Activated CD4-positive, alpha-beta T cell treated with anti-CD3 and anti-CD28 coated beads, Interleukin-10, Interleukin-2, amounts not matched to agents 100 ng/mL and 50 ng/mL, durations not matched to agents 16 hours and 8 hours (primary cell): ENCODE measurements around the gene GRHL1.

ENCODE experiments used
- DNase-seq: peaks from one replicate; pipeline ENCODE4 v3.0.0-alpha.2; 2020

The GRHL1 gene

DNA sequence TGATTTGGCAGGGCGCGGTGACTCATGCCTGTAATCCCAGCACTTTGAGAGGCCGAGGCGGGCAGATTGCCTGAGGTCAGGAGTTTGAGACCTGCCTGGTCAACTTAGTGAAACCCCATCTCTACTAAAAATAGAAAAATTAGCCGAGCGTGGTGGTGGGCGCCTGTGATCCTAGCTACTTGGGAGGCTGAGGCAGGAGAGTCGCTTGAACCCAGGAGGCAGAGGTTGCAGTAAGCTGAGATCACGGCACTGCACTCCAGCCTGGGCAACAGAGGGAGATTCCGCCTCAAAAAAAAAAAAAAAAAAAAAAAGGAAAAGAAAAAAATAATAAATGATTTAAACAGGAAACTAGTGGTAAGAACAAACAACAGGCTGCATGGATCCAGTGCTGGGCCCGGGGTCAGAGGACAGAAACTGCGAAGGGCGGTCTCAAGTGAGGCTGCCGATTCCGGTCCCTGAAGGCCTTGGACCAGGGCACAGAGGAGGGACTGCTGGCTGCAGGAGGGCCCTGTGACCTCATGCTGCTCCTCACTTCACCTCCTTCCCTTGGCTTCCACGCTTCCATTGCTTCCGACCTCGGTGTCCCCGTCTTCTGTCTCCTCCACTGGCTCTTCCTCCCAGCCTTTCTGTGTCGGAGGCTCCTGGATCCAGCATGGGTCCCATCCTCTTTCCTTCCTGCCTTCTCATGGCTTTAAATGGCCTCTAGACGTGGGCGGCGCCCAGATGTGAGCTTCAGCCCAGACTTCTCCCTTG is 2.1 kb upstream of the GRHL1 start:
- DNase-seq: no peak

DNA sequence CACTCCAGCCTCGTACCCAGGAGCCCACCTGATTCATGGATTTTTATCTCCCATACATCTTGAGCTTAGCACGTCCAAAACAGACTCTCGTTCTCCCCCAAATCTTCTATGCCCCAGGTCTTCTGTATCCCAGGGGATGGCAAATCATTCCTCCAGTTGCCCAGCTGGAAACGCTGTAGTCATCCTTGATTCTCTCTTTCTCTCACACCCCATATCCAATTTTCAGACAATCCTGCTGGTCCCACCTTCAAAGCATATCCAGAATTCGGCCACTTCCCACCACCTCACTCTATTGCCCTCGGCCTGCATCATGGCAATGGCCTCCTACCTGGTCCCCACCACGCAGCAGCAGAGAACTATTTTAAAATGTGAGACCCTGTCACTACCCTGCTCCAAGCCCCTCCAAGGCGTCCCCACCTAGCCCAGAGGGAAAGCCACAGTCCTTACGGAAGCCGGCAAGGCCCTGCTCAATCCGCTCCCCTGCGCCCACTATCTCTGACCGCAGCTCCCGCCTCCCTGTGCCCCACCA is 1.4 kb upstream of the GRHL1 start:
- no peak for DNase-seq

DNA sequence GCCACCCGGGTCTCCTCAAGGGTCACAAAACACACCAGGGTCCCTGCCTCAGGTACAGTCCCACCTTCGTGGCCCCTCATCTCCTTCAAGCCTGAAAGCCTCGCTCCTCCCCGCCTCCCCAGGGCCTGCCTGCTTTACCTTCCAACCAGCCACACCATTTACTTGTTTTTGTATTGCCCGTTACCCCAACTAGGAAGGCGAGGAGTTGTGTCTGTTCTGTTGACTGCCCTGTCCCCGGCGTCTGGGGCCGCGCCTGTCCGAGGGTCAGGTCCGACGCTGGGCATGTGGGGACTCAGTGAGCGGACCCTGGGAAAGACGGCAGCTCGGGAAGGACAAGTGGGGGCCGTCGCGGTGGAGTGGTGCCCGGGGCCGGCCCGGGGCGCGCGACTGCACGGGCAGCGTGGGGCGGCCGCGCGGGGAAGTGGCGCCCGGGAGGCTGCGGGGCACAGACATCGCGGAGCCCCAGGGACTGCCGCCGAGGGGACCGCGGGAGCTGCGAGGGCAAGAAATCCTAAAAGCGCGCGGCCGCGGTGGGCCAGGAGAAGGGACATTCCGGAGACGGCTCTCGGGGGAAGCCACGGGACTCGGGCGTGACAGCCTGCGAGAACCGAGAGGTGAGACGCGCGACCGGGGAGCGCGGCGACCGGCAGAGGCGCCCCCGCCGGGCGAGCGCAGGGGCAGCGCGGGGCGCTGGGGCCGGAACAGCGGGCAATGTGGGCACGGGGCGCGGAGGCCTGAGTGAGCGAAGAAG is 797 bp upstream of the GRHL1 start:
- DNase-seq: peak; percentile 40

DNA sequence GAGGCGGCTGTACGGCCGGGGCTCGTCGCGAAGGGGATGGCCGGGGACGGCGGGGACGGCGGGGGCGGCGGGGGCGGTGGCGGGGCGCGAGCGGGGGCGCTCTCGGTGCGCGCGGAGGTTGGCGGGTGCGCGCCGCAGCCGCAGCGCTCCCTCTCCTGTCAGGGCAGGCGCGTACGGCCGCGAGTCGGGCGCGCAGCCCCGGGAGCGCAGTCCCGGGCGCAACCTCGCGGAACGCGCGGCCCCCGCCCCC is 296 bp upstream of the GRHL1 start:
- no peak for DNase-seq

DNA sequence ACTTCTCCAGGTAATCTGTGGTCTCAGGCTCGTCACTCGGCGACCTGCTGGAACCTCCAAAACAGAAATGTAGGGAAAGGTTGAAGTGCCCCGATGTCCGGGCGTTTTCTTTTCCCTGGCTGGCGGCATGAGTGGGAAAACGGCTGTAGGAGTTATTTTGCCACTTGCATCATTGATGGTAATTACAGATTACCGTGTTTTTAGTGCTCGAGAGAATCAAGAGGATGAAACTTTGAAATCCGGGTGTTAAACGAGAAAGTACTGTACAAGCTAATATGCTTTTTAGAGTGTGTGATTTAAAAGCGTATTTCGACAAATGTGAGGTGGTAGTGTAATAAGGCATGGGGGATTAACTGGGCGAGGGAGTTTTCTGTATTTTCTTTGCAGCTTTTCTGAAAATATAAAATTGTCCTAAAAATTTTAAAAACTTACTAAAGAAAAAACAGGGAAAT is 819 bp downstream of the GRHL1 start:
- DNase-seq: no peak

DNA sequence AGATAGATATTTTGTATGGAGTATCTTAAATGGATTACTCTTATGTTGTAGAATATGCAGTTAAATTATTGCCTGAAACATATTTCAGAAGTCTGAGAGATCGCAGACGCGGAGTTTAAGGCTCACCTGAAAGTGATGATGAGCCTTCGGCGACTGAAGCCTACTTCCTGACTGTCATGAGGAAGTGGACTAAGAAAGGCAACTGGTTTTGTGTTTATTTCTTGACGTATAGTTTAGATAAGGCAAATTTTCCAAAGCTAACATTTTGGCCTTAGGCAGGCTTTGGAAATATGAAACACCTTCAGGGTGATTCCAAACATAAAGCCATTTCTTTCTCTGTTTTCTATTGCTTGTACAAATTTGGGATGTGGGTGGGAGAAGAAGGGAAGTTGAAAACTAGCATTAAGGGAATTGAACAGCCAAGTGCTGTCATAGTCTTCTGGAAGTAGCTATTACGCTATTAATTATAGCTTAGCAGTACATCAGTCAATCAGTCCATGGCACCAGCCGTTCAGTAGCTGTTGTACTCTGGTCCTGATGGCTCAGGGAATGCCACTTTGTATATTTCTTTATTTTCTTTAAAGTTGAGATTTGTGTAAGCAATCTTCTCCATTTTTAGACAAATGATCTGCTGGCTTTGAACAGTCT is 1.5 kb downstream of the GRHL1 start:
- DNase-seq: no peak

DNA sequence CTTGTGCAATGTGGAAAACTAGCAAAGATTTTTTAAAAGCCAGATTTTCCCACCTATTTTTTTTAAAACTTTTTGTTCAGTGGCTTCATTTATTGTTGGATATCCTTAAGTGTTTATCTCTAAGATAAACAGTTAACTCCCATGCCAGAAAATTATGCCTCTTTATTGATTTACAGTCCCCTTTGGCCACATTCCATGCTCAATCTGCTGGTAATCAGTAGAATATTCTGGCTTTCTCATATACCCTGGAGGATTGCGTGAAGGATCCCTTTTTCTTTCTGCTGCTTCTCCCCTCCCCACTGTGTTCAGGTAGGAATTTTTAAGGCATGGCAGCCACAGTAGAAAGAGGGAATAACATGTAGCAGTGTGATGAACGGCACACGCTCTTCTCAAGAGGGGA is 2.6 kb downstream of the GRHL1 start:
- DNase-seq: no peak

DNA sequence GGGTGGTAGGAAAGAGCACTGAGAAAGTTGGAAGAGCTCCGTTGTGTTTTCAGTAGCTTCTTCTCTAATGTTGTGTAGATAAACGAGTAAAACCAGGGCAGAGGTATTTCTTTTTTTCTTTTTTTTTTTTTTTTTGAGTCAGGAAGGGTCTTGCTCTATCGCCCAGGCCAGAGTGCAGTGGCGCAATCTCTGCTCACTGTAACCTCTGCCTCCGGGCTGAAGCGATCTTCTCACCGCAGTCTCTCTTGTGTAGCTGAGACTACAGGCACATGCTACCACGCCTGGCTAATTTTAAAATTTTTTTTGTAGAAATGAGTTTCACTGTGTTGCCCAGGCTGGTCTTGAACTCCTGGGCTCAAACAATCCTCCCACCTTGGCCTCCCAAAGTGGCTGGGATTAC is 6.6 kb downstream of the GRHL1 start:
- DNase-seq: no peak

DNA sequence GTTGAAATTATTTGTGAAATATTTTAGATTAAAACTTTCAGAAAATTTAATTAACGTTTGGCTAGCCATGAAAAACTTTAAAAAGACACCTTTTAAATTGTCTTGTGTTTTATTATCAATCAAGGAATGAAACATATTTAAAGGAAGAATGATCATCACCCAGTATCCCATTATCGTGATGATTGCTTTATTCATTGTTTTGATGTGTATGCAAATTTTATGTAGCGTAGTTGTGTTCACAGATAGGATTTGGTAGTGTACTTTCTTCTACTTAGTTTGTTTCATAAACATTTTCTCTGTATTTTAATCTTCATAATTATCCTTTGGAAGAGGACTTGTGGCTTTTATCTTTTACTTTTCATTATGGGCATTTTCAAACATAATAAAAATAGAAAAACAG is 7.8 kb downstream of the GRHL1 start:
- no peak for DNase-seq

DNA sequence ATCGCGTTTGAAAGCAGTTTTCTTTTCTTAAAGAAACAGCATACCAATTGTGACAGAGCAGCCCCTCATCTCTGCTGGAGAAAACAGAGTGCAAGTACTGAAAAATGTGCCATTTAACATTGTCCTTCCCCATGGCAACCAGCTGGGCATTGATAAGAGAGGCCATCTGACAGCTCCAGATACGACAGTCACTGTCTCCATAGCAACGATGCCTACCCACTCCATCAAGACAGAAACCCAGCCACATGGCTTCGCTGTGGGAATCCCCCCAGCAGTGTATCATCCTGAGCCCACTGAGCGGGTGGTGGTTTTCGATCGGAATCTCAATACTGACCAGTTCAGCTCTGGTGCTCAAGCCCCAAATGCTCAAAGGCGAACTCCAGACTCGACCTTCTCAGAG is 9.5 kb downstream of the GRHL1 start:
- no peak for DNase-seq

DNA sequence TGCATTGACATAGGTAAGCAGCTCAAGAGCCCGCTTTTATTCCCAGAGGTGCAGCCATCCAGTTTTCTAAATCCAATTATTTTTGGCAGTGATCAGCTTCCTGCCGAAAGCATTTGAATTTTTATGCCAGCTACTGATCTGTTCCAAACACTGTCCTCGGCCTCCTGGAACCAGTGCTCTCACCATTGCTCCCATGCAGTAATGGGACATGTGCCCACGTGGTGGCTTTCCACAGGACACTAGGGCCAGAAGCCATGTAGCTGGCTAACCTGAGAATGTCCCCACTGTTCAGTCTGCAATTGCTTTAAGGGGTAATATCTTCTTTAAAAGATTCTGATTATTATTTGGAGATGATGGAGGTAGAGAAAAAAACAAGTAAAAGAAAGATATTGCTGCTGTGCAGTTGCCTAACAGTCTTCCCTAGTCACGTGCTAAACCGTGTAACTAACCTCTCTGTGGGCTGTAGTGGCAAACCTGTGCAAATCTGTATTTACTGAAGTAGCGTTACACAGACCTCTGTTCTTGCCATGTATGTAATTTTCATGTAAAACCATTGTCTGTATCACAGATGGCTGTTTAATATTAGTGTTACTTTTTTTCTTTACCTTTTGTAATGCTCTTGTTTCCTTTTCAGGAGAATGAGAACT is 13.0 kb downstream of the GRHL1 start:
- no peak for DNase-seq

DNA sequence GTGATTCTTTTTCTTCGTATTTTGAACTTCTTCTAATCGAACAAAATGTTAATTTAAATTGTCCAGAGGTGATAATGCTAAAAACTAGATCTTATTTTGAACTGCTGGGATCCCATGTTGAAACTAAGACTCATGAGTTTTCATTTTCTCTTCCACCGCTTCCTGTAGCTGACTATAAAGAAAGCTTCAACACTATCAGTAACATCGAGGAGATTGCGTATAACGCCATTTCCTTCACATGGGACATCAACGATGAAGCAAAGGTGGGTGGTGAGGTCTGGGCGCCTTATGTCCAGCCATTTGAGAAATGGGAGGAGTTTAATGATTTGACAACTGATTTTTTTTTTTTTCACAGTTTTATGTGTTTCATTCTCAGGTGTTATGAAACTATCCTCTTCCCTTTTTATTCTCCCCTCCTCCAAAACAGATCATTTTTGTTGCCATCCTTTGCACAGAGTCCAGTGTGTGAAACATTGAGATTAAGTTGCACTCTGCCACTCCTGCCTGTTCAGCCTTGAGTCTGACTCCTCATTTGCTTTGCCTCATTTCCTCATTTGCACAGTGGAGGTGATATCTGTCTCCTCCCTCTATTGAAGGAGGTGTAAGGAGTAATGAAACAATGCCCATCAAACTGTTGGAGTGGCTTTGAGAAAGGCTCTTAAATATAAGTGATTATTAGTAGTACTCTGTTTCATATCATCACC is 13.8 kb downstream of the GRHL1 start:
- DNase-seq: peak; percentile 54

DNA sequence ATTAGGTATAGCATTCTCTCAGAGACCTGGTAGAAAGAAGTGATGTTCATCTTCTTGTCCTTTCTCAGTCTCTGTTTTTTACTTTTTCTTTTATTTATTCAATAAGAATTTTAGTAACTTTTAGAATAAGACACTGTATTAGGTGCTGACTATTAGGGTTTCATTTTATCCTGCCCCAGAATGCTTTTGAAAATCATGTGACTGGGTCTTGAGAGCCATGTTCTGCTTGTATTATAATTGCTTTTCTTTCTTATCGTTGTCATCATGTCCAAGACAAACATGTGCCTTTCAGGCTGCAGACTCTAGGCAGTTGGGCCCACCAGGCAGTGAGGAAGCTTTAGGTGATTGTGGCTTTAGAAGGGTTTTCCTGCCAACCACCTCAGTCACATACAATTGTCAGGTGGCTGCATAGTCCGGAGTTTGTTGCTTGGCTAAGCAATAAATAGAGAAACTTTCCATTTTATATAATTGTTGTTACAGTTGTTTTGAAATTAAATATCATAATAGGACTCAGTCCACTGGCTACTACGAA is 15.1 kb downstream of the GRHL1 start:
- no peak for DNase-seq

DNA sequence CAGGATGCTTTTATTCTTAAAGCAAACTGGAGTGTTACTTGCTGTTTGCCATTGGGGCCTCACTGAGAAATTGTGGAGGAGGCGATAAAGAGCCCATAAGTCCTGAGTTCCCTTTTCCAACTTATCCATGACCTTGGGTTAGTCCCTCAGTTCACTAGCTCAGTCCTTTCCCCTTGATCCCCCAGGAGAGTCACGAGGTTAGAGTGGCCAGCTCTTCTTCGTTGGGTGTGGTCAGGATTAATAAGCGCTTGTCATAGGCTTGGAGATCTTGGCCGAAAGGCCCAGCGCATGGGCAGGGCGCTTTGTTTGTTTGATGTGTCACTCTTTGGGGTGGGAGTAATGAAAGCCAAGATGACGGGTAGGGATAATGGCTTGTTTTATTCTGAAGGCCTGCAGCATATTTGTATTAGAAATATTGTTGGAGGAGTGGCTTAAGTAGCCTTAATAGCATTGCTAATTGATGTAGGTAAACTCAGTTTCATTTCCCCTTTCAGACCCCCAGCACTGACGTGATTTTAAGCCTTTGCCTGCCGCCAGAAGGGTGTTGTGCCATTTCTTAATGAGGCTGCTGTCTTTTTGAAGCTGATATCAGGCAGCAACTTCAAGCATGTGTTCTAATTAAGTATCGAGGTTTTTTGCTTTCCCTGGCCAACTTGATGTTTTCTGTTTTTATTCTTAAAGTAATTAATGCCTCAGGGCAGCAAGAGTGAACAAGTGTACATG is 15.7 kb downstream of the GRHL1 start:
- DNase-seq: no peak

DNA sequence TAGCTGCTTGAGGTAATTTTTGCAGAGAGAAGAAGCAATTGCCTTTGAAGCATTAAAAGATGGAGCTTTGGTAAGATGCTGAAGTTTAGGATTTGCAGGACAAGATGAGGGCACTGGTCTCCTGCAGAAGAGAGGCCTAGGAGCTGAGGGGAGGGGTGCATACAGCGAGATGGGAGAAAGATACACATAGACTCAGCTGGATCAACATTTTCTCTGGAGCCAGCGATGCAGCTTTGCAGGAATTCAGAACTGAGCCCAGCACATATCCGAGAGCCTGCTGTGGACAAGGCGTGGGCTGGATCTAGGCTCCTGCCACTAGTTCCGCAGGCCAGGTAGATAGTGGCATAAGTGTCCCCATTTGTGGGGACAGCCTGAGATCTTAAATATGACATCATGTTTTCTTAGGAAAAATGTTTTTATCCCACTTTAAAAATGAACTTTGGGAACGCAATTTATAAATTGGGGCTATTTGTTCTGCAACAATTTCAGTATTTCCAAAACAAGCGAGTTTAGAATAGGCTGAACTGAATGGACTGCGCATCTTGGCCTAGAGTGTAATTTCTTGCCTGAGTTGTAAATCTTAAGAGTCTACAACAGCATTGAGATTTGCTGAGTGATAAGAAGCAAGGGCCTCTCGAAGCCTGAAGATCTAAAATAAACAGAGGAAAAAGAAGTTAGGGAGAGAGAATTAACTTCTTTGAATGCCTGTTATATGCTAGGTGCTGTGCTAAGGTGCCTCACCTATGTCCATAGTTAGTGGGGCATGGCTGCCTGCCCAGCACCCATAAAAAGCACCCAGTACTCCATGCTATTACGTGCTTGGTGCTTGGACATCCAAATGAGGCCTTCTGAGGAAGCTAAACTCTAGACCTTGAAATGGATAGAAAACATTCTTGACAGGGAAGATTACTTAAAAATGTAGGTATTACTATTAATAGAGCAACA is 17.3 kb downstream of the GRHL1 start:
- DNase-seq: no peak

DNA sequence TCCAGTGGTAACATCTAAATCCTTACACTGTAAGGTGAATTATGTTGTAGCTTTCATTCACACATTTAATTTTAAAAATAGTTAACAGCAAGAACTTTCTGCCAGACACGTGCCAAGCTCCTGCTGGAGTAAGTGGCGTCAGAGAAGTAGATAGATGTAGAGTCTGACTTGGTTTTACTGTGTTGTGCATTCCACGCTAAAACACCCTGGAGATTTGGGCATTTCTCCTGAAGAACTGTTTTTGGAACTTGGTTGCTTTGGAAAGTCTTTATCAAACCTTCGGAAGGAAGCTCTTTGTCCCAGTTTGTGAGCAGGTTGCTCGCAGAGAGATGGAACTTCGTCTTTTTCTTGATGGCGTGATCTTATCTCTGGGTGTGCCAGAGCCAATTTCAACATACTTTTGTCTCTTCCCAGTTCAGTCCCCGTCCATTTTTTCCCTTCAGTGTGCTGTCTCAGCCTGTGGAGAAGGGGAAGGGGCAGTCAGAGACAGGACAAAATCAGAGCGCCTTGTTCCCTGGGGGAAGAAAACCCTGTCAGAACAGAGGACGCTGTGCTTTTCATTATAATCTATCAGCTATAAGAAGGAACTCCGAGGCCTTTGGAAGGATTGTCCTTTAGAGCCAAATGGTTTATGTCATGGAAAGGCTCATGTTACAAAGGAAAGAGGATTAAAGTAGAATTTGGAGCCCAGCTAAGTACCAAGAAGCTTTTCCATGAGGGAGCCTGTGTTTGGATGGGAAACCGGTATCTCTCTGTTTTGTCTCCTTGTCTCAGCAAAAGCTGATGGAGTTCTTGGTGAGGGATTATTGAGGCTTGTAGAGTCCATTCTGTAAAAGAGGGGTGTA is 18.9 kb downstream of the GRHL1 start:
- DNase-seq: no peak

DNA sequence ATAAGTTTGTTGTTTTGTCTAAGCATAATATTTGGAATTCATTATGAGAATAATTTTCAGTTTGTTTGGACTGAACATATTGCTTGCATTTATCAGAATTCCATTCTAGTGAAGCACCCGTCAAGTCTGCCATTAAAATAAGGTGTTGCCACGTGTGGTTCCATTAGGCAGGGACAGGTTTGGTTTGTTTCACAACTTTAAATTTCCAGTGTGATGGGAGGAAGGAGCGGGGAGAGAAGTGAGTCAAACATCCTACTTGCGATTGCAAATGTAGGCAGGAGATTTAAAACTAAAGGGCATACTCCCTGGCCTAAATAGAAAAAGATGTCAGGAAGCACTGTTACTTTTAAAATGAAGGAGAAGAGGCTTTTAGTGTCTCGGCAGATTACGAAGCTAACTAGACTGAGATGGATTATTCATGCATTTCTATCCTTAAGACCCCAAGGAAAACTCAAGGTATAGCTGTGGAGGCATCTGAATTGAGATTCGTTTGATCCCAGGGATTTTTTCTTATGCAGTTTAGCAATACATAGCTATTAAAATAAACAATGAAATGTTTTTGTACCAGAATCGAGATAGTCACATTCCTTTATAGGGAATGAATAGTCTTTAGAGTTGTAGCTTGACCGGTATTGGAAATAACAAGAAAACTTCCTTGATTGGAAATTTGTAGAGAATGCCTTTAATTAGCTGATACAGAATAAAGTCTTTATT is 19.8 kb downstream of the GRHL1 start:
- no peak for DNase-seq

DNA sequence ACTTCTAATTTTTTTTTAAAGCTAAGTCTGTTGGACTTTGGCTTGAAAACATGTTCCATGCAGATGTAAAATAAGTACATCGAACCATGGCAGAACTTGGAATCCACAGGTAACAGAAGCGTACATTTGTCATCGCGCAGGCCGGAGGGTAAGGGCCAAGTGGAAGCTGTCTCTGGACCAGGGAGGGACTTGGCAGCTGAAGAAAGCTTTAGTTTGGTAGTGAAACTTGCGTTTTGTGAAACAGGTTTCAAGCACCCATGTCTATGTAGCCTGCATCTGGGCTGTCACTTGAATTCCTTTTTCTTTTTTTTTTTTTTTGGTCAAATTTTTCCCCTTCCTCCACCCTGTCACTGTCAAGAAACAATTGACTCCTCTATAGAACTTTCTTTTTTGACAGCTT is 20.4 kb downstream of the GRHL1 start:
- DNase-seq: no peak
